H1 (cell line): ENCODE results near the gene LYZ. TPM values are rescaled to one million over a fixed set of nuclear protein-coding genes. Genes with fewer than 3 reads are reported as not detected.

Experiments used
- CTCF ChIA-PET: fragments of 300-600 bp; sonication (Branson Sonifier 250); formaldehyde crosslinking; loops from one replicate; lab custom pipeline; 2021; ENCODE audit not compliant: partially characterized antibody; lab: Charles Lee
- POLR2A ChIA-PET: fragments of 300-600 bp; sonication (Branson Sonifier 250); formaldehyde crosslinking; loops from one replicate; lab custom pipeline; 2021; ENCODE audit warnings: inconsistent platforms; ENCODE audit not compliant: partially characterized antibody; lab: Charles Lee
- DNase-seq, 2 experiments: peaks; one replicate each; pipeline versions ENCODE4 v3.0.0 to v3.0.0-alpha.2; 2010 to 2022; ENCODE audit warnings: low spot score in 2 of 2, low read depth in 1 of 2, mixed read lengths in 1 of 2
- FAIRE-seq: peaks from 2 replicates; lab custom pipeline; 2011; peaks lifted over from hg19 to GRCh38; lab: Jason Lieb, UNC
- H2AFZ ChIP-seq: 2 replicates; pipeline ENCODE4 v1.8.1; 2012; ENCODE audit warnings: low read length, inconsistent platforms
- H2AK5ac ChIP-seq: 2 replicates; pipeline ENCODE4 v1.6.1; 2013; ENCODE audit warnings: low read depth, low read length
- H2BK120ac ChIP-seq: replicated peaks from 2 replicates; pipeline ENCODE3; 2013; ENCODE audit warnings: low read depth, low read length, inconsistent platforms
- H2BK12ac ChIP-seq: 2 replicates; pipeline ENCODE4 v1.6.1; 2013; ENCODE audit warnings: low read depth, low read length
- H2BK15ac ChIP-seq: 2 replicates; pipeline ENCODE4 v1.6.1; 2013; ENCODE audit warnings: low read length
- H2BK20ac ChIP-seq: 2 replicates; pipeline ENCODE4 v1.6.1; 2013; ENCODE audit warnings: low read length
- H2BK5ac ChIP-seq: 2 replicates; pipeline ENCODE4 v1.6.1; 2013; ENCODE audit warnings: low read depth, low read length
- H3K14ac ChIP-seq: 2 replicates; pipeline ENCODE4 v1.6.1; 2013; ENCODE audit warnings: inconsistent platforms; ENCODE audit not compliant: insufficient read length
- H3K18ac ChIP-seq: 2 replicates; pipeline ENCODE4 v1.6.1; 2013; ENCODE audit warnings: low read length; ENCODE audit errors: extremely low read depth
- H3K23ac ChIP-seq: 2 replicates; pipeline ENCODE4 v1.6.1; 2013; ENCODE audit warnings: inconsistent platforms; ENCODE audit not compliant: insufficient read length
- H3K23me2 ChIP-seq: 2 replicates; pipeline ENCODE4 v1.6.1; 2013; ENCODE audit warnings: low read depth, low read length
- H3K27ac ChIP-seq: 2 replicates; pipeline ENCODE4 v1.6.1; 2011; ENCODE audit warnings: low read depth, low read length, inconsistent platforms
- H3K27me3 ChIP-seq, 4 experiments: replicated peaks in 1 of 4; 1 replicate in 1 of 4; 2 replicates in 3 of 4; pipeline versions ENCODE4 v1.6.1 to v1.8.1; 2011 to 2013; ENCODE audit warnings: low read length in 3 of 4, mild to moderate bottlenecking in 3 of 4, inconsistent platforms in 2 of 4, mixed read lengths in 2 of 4, moderate library complexity in 1 of 4; ENCODE audit not compliant: control insufficient read depth in 3 of 4, insufficient read depth in 3 of 4; ENCODE audit errors: extremely low read depth in 1 of 4
- H3K36me3 ChIP-seq, 4 experiments: 2 replicates each; pipeline versions ENCODE4 v1.6.1 to v1.8.1; 2011 to 2013; ENCODE audit warnings: mild to moderate bottlenecking in 4 of 4, low read length in 3 of 4, moderate library complexity in 2 of 4, control low read depth in 1 of 4, inconsistent platforms in 1 of 4; ENCODE audit not compliant: insufficient read depth in 4 of 4, control insufficient read depth in 2 of 4
- H3K4ac ChIP-seq: replicated peaks from 2 replicates; pipeline ENCODE3; 2013; ENCODE audit warnings: low read length, low read depth, mixed read lengths, inconsistent platforms; ENCODE audit not compliant: insufficient read length
- H3K4me1 ChIP-seq, 4 experiments: replicated peaks in 1 of 4; 1 replicate in 1 of 4; 2 replicates in 3 of 4; pipeline versions ENCODE4 v1.6.1 to v1.8.1; 2011 to 2013; ENCODE audit warnings: low read length in 3 of 4, inconsistent platforms in 2 of 4, mixed read lengths in 1 of 4; ENCODE audit not compliant: insufficient read depth in 4 of 4, control insufficient read depth in 3 of 4
- H3K4me2 ChIP-seq, 2 experiments: 2 replicates each; pipeline versions ENCODE4 v1.6.1 to v1.8.1; 2011 to 2013; ENCODE audit warnings: low read depth in 2 of 2, low read length in 2 of 2, control low read depth in 1 of 2, inconsistent platforms in 1 of 2, mild to moderate bottlenecking in 1 of 2; ENCODE audit not compliant: insufficient read depth in 1 of 2
- H3K4me3 ChIP-seq, 4 experiments: fragments of 200-600, 300-600 bp in 1 of 4; sonication (generic), shearing (Covaris generic), sonication (Bioruptor Twin) in 1 of 4; 2 replicates each; pipeline versions ENCODE4 v1.5.1 to v1.8.1; 2011 to 2016; ENCODE audit warnings: low read length in 4 of 4, low read depth in 3 of 4, control low read depth in 2 of 4, inconsistent platforms in 2 of 4, mild to moderate bottlenecking in 2 of 4, mixed read lengths in 1 of 4, moderate library complexity in 1 of 4; ENCODE audit not compliant: insufficient read depth in 2 of 4; ENCODE audit errors: extremely low read depth in 1 of 4
- H3K56ac ChIP-seq: replicated peaks from 2 replicates; pipeline ENCODE3; 2013; ENCODE audit warnings: low read depth, mild to moderate bottlenecking, mixed read lengths, low read length, inconsistent platforms; ENCODE audit not compliant: insufficient read length
- H3K79me1 ChIP-seq: 2 replicates; pipeline ENCODE4 v1.6.1; 2013; ENCODE audit warnings: low read depth, low read length, control low read depth
- H3K79me2 ChIP-seq, 2 experiments: 2 replicates each; pipeline versions ENCODE4 v1.6.1 to v1.8.1; 2012 to 2013; ENCODE audit warnings: low read length in 2 of 2, mild to moderate bottlenecking in 2 of 2, inconsistent platforms in 1 of 2; ENCODE audit not compliant: insufficient read depth in 2 of 2, control insufficient read depth in 1 of 2
- H3K9ac ChIP-seq, 4 experiments: replicated peaks in 1 of 4; 1 replicate in 1 of 4; 2 replicates in 3 of 4; pipeline versions ENCODE4 v1.6.1 to v1.8.1; 2011 to 2013; ENCODE audit warnings: low read depth in 3 of 4, low read length in 3 of 4, control low read depth in 2 of 4, mild to moderate bottlenecking in 2 of 4, moderate library complexity in 2 of 4, inconsistent platforms in 1 of 4; ENCODE audit errors: extremely low read depth in 1 of 4
- H3K9me3 ChIP-seq, 2 experiments: 2 replicates each; pipeline versions ENCODE4 v1.6.1 to v1.8.1; 2012 to 2013; ENCODE audit warnings: mild to moderate bottlenecking in 2 of 2, moderate library complexity in 2 of 2, control low read depth in 1 of 2, inconsistent platforms in 1 of 2, low read depth in 1 of 2, low read length in 1 of 2, mixed read lengths in 1 of 2; ENCODE audit not compliant: insufficient read depth in 2 of 2
- H4K20me1 ChIP-seq, 2 experiments: replicated peaks in 1 of 2; 2 replicates each; pipeline versions ENCODE3 to v1.8.1; 2011 to 2013; ENCODE audit warnings: inconsistent platforms in 2 of 2, low read length in 2 of 2, mild to moderate bottlenecking in 1 of 2; ENCODE audit not compliant: insufficient read depth in 2 of 2, control insufficient read depth in 1 of 2
- H4K5ac ChIP-seq: 2 replicates; pipeline ENCODE4 v1.6.1; 2013; ENCODE audit warnings: low read length, low read depth, mixed read lengths, inconsistent platforms; ENCODE audit not compliant: insufficient read length
- H4K8ac ChIP-seq: 2 replicates; pipeline ENCODE4 v1.8.0; 2013; ENCODE audit warnings: mild to moderate bottlenecking, moderate library complexity, low read length, inconsistent platforms; ENCODE audit not compliant: insufficient read depth; ENCODE audit errors: extremely low read depth
- H4K91ac ChIP-seq: replicated peaks from 2 replicates; pipeline ENCODE3; 2013; ENCODE audit warnings: low read length, mixed read lengths, inconsistent platforms; ENCODE audit not compliant: insufficient read length
- BCL11A ChIP-seq, 2 experiments: IDR thresholded peaks; one replicate each; pipeline ENCODE4 v1.6.1; 2011; ENCODE audit warnings: low read depth in 2 of 2, low read length in 2 of 2, mild to moderate bottlenecking in 2 of 2
- CHD1 ChIP-seq: IDR thresholded peaks from 2 replicates; pipeline ENCODE4 v1.6.1; 2012; ENCODE audit warnings: low read depth, low read length, improper control_type of control experiment
- CREB1 ChIP-seq: IDR thresholded peaks from 2 replicates; pipeline ENCODE4 v1.6.1; 2012; ENCODE audit warnings: inconsistent platforms
- EGR1 ChIP-seq: IDR thresholded peaks from 2 replicates; pipeline ENCODE4 v1.6.1; 2011; ENCODE audit warnings: low read depth, low read length, borderline replicate concordance
- KDM4A ChIP-seq: IDR thresholded peaks from one replicate; pipeline ENCODE4 v1.7.1; 2012; ENCODE audit warnings: low read depth, mild to moderate bottlenecking, moderate library complexity, low read length, inconsistent platforms; ENCODE audit not compliant: severe bottlenecking
- SAP30 ChIP-seq: fragments of 300-600 bp; sonication (generic); IDR thresholded peaks from 2 replicates; pipeline ENCODE4 v1.7.1; 2012; ENCODE audit warnings: low read length, moderate library complexity, mild to moderate bottlenecking, inconsistent platforms; ENCODE audit not compliant: insufficient read depth, insufficient replicate concordance
- SUZ12 ChIP-seq: fragments of 200-600 bp; sonication (generic); IDR thresholded peaks from 2 replicates; pipeline ENCODE4 v1.6.1; 2012; ENCODE audit warnings: mild to moderate bottlenecking, inconsistent platforms, low read length, moderate library complexity, mixed read lengths
- YY1 ChIP-seq: IDR thresholded peaks from 2 replicates; pipeline ENCODE4 v1.6.1; 2011; ENCODE audit warnings: low read depth, mild to moderate bottlenecking, low read length
- ZNF274 ChIP-seq: IDR thresholded peaks from 2 replicates; pipeline ENCODE4 v1.7.0; 2012; ENCODE audit warnings: low read length, borderline replicate concordance; ENCODE audit errors: extremely low read depth
- WGBS, 2 experiments: shearing (Covaris generic) in 1 of 2; methylation state at CpG; one replicate each; pipeline versions ENCODE4 v1.1.6 to v1.1.7; 2013 to 2015; ENCODE audit warnings: low lambda C conversion rate in 2 of 2, mixed read lengths in 2 of 2, inconsistent platforms in 1 of 2, low coverage in 1 of 2, missing lambda C conversion rate in 1 of 2; ENCODE audit not compliant: insufficient replicate concordance in 2 of 2, insufficient coverage in 1 of 2, insufficient read length in 1 of 2; ENCODE audit errors: extremely low coverage in 1 of 2, missing lambda C conversion rate in 1 of 2; 5-methylcytosine and 5-hydroxymethylcytosine counted together
- polyA plus RNA-seq, 7 experiments: library from polyadenylated mRNA; depleted of rRNA in 3 of 7; stranded (reverse) in 5 of 7; unstranded in 2 of 7; fragments of >200 nt in 5 of 7; fragments of 200-250 nt in 2 of 7; gene quantifications; 1 replicate in 5 of 7; 2 replicates in 1 of 7; 4 replicates in 1 of 7; pipeline versions ENCODE4 v1.2.1 to v1.2.3, GENCODE V29; 2011 to 2013; ENCODE audit warnings: missing spikeins in 2 of 7, mixed read lengths in 2 of 7
- total RNA-seq: library from RNA; stranded (reverse); fragmentation: NEBNext Ultra II Directional; extraction: Animal tissue kit (Norgen Biotek cat#: 25700); gene quantifications from 2 replicates; pipeline ENCODE4 v1.2.1, GENCODE V29; 2021
- TF ChIP-seq, protein P1 (sequence below): IDR thresholded peaks from 2 replicates; pipeline ENCODE4 v1.6.1; 2012; ENCODE audit warnings: inconsistent platforms
- TF ChIP-seq, protein P2 (sequence below): IDR thresholded peaks from 2 replicates; pipeline ENCODE4 v1.6.1; 2011; ENCODE audit warnings: low read depth, mild to moderate bottlenecking, low read length; ENCODE audit not compliant: insufficient read depth
- TF ChIP-seq, protein P3 (sequence below): IDR thresholded peaks from 2 replicates; pipeline ENCODE4 v1.6.1; 2012; ENCODE audit warnings: low read length, inconsistent platforms

LYZ gene
- total and polyA plus RNA-seq, 2 of the 8 experiments (the other 6 are each of a cell fraction or from before 2014, with no cell fraction given), result not detected

DNA sequence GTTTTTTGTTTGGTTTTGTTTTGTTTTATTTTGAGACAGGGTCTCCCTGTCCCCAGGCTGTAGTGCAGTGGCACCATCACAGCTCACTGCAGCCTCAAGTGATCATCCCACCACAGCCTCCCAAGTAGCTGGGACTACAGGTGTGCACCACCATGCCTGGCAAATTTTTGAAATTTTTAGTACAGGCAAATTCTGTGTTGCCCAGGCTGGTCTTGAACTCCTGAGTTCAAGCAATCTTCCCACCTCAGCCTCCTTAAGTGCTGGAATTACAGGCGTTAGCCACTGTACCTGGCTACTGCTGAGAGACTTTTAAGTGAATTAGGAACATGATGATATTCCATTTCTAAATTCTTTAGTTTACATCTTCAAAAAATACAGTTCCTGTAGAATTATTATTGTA lies 2.6 kb downstream of the LYZ start:
- H4K91ac ChIP-seq, result no peak overlapping the region
- H3K27me3 ChIP-seq, result no peaks in the 10 kb centered on the region
- no peak overlapping the region for H2BK5ac ChIP-seq
- no peak overlapping the region for H4K5ac ChIP-seq
- peaks cover 0 to 5% (median 0%) of the 10 kb centered on the region in 4 experiments; a peak in 3 of 7 replicates for H3K4me1 ChIP-seq
- no peak overlapping the region for H3K23ac ChIP-seq
- no peak overlapping the region for H4K8ac ChIP-seq
- H4K20me1 ChIP-seq, result no peaks in the 10 kb centered on the region
- H3K56ac ChIP-seq, result no peak overlapping the region
- H3K18ac ChIP-seq, result no peak overlapping the region
- H3K36me3 ChIP-seq, result no peaks in the 10 kb centered on the region
- no peak overlapping the region for H2BK12ac ChIP-seq
- ChIA-PET CTCF (interaction anchor here (0.6 kb wide), 2 partner anchors 107 to 290 kb away, joined by 3 to 4 read pairs; no protein-coding TSS in a partner anchor), POLR2A (no interaction called here)
- H2BK15ac ChIP-seq, result no peak overlapping the region
- no peak overlapping the region for H3K4me2 ChIP-seq
- no peak overlapping the region for H2AFZ ChIP-seq
- H3K9me3 ChIP-seq, result no peaks in the 10 kb centered on the region
- 88% methylated on average over 1 of the region's 1 CpG; no CpG with 5 or more reads in 1 of the 2 experiments for WGBS, 2 experiments
- no peak overlapping the region for H3K27ac ChIP-seq
- no peaks in the 10 kb centered on the region for H3K79me1 ChIP-seq
- no peak overlapping the region for H3K9ac ChIP-seq
- no peaks in the 10 kb centered on the region for H3K79me2 ChIP-seq
- no peak overlapping the region for H2AK5ac ChIP-seq
- H2BK20ac ChIP-seq, result no peak overlapping the region
- H3K14ac ChIP-seq, result no peak overlapping the region
- H3K4ac ChIP-seq, result no peak overlapping the region
- no peaks in the 10 kb centered on the region for H3K23me2 ChIP-seq
- FAIRE-seq (no peak), DNase-seq (no peak)
- no peak overlapping the region for H2BK120ac ChIP-seq
- no peak overlapping the region for H3K4me3 ChIP-seq
- TF ChIP-seq BCL11A (IDR thresholded peaks at IDR 0.05; ENCODE audit: low read depth in 2 of 2, low read length in 2 of 2) (no peak), KDM4A (no peak), YY1 (no peak), SUZ12 (no peak), CREB1 (no peak), CHD1 (no peak), SAP30 (no peak), ZNF274 (no peak), EGR1 (no peak)
- TF ChIP-seq, protein P1, sequence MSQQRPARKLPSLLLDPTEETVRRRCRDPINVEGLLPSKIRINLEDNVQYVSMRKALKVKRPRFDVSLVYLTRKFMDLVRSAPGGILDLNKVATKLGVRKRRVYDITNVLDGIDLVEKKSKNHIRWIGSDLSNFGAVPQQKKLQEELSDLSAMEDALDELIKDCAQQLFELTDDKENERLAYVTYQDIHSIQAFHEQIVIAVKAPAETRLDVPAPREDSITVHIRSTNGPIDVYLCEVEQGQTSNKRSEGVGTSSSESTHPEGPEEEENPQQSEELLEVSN, result no peak
- TF ChIP-seq, protein P2, sequence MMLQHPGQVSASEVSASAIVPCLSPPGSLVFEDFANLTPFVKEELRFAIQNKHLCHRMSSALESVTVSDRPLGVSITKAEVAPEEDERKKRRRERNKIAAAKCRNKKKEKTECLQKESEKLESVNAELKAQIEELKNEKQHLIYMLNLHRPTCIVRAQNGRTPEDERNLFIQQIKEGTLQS, result no peak
- TF ChIP-seq, protein P3, sequence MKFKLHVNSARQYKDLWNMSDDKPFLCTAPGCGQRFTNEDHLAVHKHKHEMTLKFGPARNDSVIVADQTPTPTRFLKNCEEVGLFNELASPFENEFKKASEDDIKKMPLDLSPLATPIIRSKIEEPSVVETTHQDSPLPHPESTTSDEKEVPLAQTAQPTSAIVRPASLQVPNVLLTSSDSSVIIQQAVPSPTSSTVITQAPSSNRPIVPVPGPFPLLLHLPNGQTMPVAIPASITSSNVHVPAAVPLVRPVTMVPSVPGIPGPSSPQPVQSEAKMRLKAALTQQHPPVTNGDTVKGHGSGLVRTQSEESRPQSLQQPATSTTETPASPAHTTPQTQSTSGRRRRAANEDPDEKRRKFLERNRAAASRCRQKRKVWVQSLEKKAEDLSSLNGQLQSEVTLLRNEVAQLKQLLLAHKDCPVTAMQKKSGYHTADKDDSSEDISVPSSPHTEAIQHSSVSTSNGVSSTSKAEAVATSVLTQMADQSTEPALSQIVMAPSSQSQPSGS, result no peak
